GM21737 (cell line): ENCODE data around the gene ATG2B.
"Not testable (repeated sequence)": the region's sequence is repeated elsewhere in the genome, so short reads cannot be mapped to it uniquely, and the experiment has no call there.

ENCODE experiments used
- ATAC-seq: cut with Tn5 transposase; IDR thresholded peaks from one replicate; pipeline ENCODE4 v1.9.1; 2021; ENCODE audit warnings: mild to moderate bottlenecking, moderate library complexity; ENCODE audit not compliant: unreplicated experiment

ATG2B gene

DNA sequence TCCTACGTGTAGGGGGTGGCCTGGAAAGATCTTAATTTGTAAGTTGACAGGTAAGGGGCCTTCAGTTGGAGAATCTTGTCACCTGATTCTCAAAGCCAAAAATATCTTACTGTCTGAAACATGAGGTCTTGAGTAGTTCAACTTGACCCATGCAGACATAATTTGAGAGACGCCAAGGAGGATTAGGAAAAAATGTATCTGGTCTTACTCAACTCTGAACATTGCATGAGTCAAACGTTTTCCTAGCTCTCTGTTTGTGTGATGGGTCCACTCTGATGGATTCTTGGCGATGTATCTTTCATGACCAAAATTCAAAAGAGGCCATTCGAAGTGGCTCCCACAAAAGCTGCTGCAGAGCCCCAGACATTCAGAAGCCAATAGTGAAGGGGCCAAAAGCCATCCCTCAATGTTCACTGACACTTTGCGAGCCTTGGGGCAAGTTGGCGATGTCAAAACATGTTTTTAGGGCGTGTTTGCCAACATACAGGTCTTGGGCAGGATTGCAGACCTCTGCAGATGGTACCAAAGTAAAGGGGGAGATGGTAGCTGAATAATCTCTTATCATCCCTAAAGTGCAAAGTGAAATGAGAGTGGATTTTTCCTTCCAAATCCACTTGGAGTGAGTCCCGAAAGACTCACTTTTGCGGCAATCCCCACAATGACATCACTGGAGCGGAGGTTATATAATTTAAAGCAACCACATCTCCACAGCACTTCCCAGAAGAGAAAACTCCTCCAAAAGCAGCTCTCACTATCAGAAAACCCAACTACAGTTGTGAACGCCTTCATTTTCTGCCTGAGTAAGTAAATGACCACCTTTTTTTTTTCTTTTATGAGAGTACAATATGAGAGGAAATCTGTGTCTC is 107.4 kb downstream of the ATG2B start, which contains the start of gene BDKRB1:
Gene BDKRB1 (plus strand): TSS at position 710 of the 866 bp plus-strand sequence. CDS start 7,473 bp downstream, outside the sequence.
- no peak for ATAC-seq

DNA sequence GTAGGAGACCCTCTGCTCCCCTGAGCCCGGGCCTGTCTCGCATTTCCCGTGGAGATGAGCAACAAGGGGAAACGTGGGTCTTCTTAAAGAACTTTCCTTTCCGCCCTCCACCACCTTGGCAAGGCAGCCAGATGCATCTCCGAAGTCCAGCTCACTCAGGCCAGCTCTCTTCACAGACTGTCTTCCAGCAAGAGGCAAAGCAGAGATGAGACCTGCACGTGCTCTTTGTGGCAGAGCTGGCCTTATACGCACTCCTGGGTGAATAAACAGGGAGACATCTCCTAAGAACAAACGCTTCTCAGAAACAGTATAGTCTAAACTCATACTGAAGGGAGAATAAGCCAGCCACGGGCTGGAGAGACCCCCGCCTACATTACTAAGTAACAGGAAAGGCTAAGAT is 108.5 kb downstream of the ATG2B start:
- ATAC-seq, result no peak

DNA sequence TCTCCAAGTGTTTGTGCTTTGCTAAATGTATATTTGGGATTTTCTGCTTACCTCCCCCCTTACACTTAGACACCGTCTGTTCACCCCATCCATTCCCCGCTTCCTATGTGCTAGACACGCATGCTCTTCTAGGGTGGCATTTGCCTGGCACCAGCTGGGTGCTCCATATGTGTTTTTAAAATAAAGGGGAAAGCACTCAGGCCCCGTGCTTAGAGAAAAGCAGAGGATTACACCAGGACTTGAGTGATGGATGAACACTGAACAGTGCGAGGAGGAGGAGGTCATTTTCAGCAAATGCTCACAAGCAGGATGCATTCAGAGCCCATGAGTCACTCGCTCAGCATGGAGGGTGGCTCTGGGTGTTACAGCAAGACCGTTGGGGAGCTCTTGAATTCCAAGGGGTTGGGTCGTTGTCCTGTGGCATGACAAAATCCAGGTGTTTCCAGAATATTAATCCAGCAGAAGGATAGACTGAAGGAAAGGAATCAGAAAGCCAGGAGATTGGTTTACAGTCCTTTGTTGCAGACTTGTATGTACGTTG is 110.1 kb downstream of the ATG2B start:
- no peak for ATAC-seq

DNA sequence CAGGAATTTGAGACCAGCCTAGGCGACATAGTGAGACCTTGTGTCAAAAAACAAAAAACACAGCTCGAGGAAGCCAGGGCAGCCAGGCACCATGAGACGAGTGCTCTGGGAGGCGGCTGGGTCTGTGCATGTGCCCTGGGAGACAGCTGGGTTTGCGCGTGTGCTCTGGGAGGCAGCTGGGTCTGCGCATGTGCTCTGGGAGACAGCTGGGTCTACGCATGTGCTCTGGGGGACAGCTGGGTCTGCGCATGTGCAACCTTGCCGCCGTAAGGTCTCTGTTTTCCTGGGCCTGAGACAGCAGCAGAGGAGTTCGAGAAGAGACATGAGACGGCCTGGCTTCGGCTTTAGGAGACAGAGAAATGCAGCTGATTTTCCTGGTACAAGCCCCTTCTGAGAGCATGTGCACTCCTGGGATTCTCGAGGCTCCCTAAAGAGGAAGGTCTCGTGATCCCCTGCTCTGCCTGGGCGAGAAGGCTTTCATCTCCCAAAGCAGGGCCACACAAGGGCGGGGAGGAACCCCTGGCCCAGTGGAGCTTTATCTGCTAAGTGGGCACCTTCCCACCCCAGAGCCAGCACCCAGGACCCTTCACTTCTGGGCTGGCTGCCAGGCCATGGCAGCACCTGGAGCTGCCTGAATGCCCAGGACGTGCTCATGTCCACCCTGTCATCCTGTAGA is 110.7 kb downstream of the ATG2B start:
- no peak for ATAC-seq

DNA sequence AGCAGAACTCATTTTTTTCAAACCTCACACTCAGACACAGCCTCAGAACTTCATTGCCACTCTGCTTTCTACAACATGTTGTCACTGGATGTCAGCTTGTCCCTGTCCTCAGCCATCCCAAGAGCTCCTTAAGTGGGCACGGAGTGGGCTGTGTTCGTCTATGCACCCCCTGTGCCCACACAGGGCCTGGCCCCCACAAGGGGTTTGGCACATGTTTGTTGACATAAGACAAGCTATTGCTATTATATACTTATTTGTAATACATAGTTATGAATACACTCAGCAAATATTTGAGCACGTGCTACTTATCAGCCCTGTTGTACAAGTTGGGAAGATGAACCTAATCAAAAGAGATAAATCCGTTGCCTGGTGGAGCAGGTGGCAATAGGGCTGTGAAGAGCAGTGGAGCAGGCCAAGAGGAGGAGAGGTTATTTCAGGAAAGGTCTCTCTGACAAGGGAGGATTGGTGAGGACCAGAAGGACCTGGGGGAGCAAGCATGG is 111.4 kb downstream of the ATG2B start:
- ATAC-seq, result no peak

DNA sequence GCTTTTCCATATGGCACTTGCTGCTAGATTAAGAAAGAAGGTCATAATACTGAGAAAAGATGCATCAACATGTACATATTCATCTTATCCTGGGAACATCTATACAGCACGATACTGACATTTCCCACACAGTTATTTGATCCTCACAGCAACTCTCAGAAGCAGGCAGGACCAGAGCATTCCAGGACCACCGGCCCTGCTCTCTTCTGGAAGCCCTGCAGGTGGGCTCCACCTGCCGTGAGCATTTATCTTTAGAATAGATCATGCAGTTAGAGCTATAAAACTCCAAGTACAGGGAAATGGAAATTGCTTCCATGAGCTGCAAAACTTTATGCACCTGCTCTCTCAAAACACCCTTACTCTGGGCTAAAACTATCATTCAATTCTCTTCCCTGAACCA is 112.7 kb downstream of the ATG2B start:
- ATAC-seq, result no peak

DNA sequence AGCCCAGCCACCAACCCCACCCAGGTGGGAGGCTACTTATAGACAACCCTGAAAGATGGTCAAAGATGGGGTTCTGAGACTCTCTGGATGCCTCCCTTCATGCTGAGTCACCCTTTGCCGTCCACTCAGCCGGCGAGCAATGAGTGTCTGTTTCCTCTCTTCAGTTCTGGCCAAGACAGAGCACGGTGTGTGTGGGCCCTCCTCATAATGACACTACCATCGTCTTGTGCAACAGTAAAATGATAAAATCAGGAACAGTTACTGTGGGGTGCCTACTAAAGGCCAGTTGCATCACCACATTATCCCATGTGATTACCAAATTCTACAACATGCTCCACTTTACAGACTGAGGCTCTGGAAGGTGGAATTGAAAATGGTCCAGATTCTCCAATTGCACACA is 114.1 kb downstream of the ATG2B start:
- no peak for ATAC-seq

DNA sequence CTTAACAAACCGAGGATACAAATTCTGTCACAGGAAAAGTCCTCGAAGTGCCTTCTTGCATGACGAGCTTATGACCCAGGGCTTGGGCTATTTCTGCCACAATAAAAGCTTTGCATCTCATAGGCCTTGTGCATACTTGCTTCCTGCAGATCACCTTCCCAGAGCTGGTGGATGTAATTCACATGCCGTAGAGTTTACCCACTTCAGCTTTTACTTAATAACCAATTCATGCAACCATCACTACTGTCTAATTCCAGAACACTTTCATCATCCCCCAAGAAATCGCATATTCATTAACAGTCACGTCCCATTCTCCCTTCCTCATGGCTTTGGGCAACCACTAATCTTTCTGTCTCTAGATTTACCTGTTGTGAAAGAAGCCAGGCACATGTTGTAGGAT is 116.1 kb downstream of the ATG2B start:
- no peak for ATAC-seq

DNA sequence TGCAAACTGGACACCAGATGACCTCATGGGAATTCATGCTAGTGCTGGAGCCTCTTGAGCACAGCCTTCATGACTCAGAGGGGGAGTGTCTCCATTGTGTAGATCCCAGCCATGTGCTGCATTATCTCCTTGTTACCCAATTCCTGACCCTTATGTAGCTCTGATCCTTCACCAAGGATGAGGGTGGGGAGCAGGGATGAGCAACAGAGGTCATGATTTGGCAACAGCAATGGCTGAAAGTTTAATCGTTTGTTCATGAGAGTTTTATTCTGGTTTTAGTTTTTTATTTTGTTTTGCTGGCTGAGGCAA is 116.6 kb downstream of the ATG2B start:
- ATAC-seq, result no peak

DNA sequence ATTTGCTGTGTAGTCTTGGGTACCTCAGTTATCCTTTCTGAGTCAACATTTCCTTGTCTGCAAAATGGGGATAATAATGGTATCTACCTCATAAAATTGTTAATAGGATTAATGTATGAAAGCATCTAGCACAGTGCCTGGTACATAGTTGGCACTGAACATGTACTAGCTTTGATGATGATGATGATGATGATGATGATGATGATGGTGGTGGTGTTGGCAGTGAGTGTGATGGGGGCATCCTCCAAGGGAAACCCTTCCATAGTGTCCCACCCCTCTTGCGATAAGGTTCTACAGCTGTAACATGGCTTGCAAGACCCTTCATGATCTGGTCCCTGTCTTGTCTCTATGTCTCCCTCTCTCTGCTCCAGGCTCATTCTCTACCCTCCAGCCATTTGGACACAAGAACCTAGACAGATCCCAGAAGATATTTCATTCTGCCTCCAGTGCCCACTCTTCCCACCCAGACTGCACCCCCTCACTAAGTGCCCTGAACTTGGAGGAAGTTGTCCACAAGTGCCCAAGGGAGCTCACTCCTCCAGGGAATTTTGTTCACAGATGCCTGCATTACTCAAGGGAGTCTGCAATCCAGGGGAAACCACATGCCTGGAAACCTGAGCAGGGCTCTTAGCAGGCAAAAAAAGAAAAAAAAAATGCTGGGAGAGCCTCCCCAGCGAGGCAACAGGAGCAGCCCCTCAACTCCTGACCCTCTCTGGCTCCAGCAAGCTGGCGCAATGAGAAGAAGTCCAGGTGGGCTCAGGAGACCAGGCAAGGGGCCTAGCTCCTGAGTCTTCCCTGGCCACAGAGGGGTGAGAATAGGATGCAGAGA is 117.2 kb downstream of the ATG2B start:
- ATAC-seq, result no peak

DNA sequence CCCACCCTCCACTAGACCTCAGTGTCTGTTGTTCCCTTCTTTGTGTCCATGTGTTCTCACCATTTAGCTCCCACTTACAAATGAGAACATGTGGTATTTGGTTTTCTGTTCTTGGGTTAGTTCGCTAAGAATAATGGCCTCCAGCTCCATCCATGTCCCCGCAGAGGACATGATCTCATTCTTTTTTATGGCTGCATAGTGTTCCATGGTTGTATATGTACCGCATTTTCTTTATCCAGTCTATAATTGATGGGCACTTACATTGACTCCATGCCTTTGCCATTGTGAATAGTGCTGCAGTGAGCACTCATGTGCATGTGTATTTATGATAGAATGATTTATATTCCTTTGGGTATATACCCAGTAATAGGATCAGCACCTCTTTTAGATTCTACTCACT is 118.1 kb downstream of the ATG2B start:
- not testable (repeated sequence) for ATAC-seq

DNA sequence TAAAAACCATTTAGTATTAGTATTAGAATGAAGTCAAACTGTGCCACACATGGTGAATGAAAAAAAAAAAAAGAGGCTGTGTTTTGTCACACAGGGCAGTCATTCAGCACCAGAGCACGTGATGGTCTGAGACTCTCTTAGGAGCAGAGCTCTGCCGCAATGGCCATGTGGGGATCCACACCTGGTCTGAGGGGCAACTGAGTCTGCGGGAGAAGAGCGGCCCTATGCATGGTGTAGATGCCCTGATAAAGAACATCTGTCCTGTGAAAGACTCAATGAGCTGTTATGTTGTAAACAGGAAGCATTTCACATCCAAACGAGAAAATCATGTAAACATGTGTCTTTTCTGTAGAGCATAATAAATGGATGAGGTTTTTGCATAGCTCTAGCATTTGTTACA is 119.4 kb downstream of the ATG2B start:
- no peak for ATAC-seq

DNA sequence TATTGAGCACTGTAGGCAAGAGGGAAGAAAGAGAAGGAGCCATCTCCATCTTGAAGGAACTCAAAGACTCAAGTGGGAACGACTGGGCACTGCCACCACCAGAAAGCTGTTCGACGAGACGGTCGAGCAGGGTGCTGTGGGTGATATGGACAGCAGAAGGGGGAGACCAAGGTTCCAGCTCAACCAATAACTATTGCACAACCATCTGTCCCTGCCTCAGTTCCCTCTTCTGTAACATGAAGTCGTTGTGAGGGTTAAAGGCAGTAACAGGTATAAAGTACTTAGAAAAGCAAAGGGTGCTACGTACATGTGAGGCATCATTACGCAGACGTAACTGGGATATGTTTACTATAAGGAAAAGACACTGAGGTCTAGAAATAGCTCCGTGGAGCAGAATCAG is 121.0 kb downstream of the ATG2B start:
- no peak for ATAC-seq

DNA sequence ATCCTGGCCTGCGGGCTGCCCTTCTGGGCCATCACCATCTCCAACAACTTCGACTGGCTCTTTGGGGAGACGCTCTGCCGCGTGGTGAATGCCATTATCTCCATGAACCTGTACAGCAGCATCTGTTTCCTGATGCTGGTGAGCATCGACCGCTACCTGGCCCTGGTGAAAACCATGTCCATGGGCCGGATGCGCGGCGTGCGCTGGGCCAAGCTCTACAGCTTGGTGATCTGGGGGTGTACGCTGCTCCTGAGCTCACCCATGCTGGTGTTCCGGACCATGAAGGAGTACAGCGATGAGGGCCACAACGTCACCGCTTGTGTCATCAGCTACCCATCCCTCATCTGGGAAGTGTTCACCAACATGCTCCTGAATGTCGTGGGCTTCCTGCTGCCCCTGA is 122.5 kb downstream of the ATG2B start:
- ATAC-seq, result no peak

DNA sequence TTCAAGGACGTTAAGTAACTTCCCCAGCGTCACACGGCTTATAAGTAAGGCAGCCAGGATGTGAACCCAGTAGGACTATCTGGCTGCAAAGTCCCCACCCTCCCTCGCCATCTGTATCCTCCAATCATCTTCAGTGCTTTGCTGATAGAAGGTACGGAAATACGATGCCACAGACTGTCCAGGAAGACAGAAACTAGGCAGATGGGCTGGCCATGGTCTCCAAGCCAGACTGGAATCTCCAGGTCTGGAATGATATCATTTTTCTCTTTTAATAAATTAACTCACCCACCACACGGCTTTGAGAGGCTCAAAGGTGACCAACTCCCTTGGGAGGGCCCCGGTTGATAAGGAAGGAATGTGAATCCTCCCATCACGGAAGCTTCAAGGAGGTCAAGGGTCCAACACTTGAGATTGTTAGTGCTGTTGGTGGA is 123.4 kb downstream of the ATG2B start:
- ATAC-seq, result no peak

DNA sequence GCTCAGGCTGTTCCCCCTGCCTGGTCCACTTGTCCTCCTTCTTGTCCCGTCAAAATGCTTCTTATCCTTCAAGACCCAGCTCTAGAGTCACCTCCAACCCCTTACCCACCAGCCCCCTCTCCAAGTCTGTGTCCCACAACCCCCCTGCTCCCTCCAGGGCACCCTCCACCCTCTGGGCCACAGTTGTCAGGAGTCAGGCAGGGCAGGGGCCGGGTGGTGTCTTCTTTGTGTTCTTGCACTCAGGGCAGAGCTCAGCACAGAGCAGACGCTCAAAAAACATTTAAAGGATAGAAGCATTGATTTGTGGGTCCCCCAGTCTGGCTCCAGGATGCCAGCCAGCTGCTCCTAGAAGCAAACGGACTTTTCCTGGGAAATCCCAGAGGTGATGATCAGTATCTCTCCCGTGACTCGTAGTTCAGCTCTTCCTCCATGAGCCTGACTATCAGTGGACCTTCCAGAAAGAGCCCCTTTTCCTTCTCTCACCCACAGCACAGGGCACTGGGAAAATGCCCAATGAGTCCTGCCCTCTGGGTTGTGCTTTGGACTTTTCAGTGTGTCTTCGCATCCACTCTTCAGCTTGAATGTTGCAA is 124.4 kb downstream of the ATG2B start:
- ATAC-seq, result no peak

DNA sequence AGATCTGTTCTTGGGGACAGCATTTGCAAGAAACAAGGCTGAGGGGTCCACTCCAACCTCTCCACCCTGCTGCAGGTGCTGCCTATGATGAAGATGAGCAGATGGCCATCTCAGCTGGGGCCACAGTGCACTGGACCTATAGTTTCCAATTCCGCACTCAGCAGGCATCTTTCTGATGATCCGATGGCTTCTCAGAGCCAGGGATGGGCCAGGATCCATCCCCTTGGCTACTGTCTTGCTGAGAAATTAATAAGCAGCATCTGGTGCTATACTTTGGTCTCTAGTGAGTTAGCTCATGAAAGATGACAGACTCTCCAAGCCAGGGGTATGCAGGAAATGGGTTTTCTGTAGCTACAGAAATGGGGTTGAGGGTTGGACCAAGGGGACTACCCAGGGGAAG is 125.5 kb downstream of the ATG2B start:
- ATAC-seq, result no peak

DNA sequence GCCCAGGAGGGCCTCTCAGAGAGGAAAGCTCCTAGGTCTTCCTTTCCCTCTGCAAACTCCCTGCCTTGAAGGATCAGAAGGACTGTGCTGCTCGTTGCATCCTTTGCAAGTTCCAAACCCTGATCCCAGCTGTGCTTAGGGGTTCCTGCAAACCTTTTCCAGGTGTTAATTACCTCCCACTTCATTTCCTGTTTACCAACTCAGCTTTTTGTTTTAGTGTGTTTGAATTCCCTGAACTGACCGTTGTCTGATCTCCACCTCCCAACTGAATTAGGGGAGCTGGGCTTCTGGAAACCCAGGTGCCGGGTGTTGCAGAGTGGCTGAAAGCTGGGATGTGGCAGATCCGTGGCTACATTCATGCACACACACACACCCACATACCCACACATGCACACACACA is 127.7 kb downstream of the ATG2B start:
- no peak for ATAC-seq

DNA sequence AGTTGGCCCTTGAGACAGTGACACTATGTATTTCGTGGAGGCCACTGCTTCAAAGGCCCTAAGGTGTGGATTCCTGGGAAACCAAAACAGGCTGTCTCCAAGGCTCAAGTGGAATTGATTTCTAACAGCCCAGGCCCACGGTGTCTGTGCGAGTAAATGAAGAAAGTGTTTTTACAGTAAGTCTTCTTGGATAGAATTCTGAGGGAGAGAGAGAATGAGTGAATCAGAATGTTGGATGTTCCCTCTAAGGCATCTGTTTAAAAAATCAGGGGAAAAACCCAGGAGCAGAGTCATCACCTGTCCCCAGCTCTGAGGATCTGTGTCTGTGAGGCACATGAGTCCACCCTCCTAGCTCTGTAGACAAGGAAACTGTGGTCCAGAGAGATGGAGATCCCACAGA is 129.5 kb downstream of the ATG2B start:
- no peak for ATAC-seq

DNA sequence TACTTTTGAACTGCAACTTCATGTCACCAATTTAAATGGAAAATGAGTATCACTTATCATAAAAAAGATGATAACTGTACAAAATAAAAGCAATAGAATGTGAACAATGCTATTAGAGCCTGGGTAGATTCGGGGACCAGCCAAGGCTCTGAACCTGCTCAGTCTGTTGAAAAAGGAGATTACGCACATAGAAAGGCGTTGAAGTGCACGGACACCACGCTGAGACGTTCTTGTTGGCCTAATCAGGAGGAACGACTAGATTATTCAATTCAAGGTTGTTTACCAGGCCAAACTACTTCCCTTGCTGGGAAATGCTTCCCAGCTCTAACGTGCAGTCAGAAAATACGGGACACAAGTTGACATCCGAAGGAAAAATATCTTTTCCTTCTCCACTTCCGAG is 130.6 kb downstream of the ATG2B start:
- ATAC-seq, result no peak
